Muscle of leg (tissue), 16 donors: ENCODE results near the gene RBFA. TPM values are rescaled to one million over a fixed set of nuclear protein-coding genes. Genes with fewer than 3 reads are reported as not detected.
A peak's percentile ranks its signal among the peaks of the same experiment; 100 is the strongest.

Experiments
- DNase-seq: peaks from one replicate; pipeline ENCODE4 v3.0.0; 2013
- H3K27ac ChIP-seq: one replicate; pipeline ENCODE4 v1.5.1; 2013; ENCODE audit warnings: mild to moderate bottlenecking, low read length, control low read depth
- H3K27me3 ChIP-seq: one replicate; pipeline ENCODE4 v1.6.1; 2013; ENCODE audit warnings: low read length; ENCODE audit not compliant: control insufficient read depth, insufficient read depth
- H3K36me3 ChIP-seq: one replicate; pipeline ENCODE4 v1.6.1; 2013; ENCODE audit warnings: low read length; ENCODE audit not compliant: control insufficient read depth, insufficient read depth
- H3K4me1 ChIP-seq: one replicate; pipeline ENCODE4 v1.6.1; 2013; ENCODE audit warnings: low read length; ENCODE audit not compliant: control insufficient read depth, insufficient read depth
- H3K4me3 ChIP-seq: one replicate; pipeline ENCODE4 v1.5.1; 2013; ENCODE audit warnings: low read length, control low read depth
- H3K9me3 ChIP-seq: replicated peaks from 2 replicates; pipeline ENCODE4 v1.6.1; 2013; ENCODE audit warnings: low read depth, low read length; ENCODE audit not compliant: control insufficient read depth
- WGBS: methylation state at CpG from one replicate; pipeline ENCODE4 v1.1.5; 2013; ENCODE audit warnings: missing lambda C conversion rate; ENCODE audit not compliant: insufficient coverage; 5-methylcytosine and 5-hydroxymethylcytosine counted together
- long read RNA-seq, 11 donors: transcript quantifications; one replicate each; lab custom pipeline, GENCODE V29; 2026
- polyA plus RNA-seq, 8 donors: library from polyadenylated mRNA; unstranded; fragments of 120-200 nt; gene quantifications; one replicate each; pipeline versions ENCODE4 v1.2.1 to v1.2.3, GENCODE V29; 2013; ENCODE audit warnings: inconsistent platforms in 1 of 8, low replicate concordance in 1 of 8; ENCODE audit not compliant: insufficient read length in 8 of 8, insufficient read depth in 1 of 8
- total RNA-seq: library from RNA; stranded (reverse); fragments of 120-200 nt; gene quantifications from one replicate; pipeline ENCODE4 v1.2.4, GENCODE V29; 2013

Gene RBFA, protein sequence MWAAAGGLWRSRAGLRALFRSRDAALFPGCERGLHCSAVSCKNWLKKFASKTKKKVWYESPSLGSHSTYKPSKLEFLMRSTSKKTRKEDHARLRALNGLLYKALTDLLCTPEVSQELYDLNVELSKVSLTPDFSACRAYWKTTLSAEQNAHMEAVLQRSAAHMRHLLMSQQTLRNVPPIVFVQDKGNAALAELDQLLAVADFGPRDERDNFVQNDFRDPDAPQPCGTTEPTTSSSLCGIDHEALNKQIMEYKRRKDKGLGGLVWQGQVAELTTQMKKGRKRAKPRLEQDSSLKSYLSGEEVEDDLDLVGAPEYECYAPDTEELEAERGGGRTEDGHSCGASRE
- total RNA-seq (26.1 TPM), polyA plus RNA-seq (10 to 100 TPM; 21.4 to 33.2 (median 26.9) TPM)
- long read RNA-seq, donor 1, partial matches to known transcripts, result 0 of 5 reads
- long read RNA-seq, donor 1, other reads (novel, unspliced or antisense), result 0 of 5 reads
- long read RNA-seq, donor 2, partial matches to known transcripts, result 0 of 2 reads
- long read RNA-seq, donor 2, other reads (novel, unspliced or antisense), result 0 of 2 reads
- long read RNA-seq, donor 3, transcript RBFA-202 (7 exons, 1,407 nt), result major isoform, 11 of 17 reads
- long read RNA-seq, donor 3, partial matches to known transcripts, result 0 of 17 reads
- long read RNA-seq, donor 3, other reads (novel, unspliced or antisense), result 0 of 17 reads
- long read RNA-seq, donor 4, transcript RBFA-202 (7 exons, 1,407 nt), result major isoform, 6 of 8 reads
- long read RNA-seq, donor 4, partial matches to known transcripts, result 0 of 8 reads
- long read RNA-seq, donor 4, other reads (novel, unspliced or antisense), result 0 of 8 reads
- long read RNA-seq, donor 5, transcript RBFA-202 (7 exons, 1,407 nt), result major isoform, 17 of 21 reads
- long read RNA-seq, donor 5, partial matches to known transcripts, result 0 of 21 reads
- long read RNA-seq, donor 5, other reads (novel, unspliced or antisense), result 0 of 21 reads
- long read RNA-seq, donor 6, transcript RBFA-202 (7 exons, 1,407 nt), result major isoform, 17 of 25 reads
- long read RNA-seq, donor 6, transcript RBFA-204 (1 exons, 1,587 nt), result minor isoform, 8 of 25 reads
- long read RNA-seq, donor 6, partial matches to known transcripts, result 0 of 25 reads
- long read RNA-seq, donor 6, other reads (novel, unspliced or antisense), result 0 of 25 reads
- long read RNA-seq, donor 7, transcript RBFA-202 (7 exons, 1,407 nt), result major isoform, 7 of 16 reads
- long read RNA-seq, donor 7, partial matches to known transcripts, result 6 of 16 reads
- long read RNA-seq, donor 7, other reads (novel, unspliced or antisense), result 0 of 16 reads
- long read RNA-seq, donor 8, partial matches to known transcripts, result 0 of 8 reads
- long read RNA-seq, donor 8, other reads (novel, unspliced or antisense), result 0 of 8 reads
- long read RNA-seq, donor 9, transcript RBFA-202 (7 exons, 1,407 nt), result major isoform, 7 of 9 reads
- long read RNA-seq, donor 9, partial matches to known transcripts, result 0 of 9 reads
- long read RNA-seq, donor 9, other reads (novel, unspliced or antisense), result 0 of 9 reads
- long read RNA-seq, donor 10, transcript RBFA-204 (1 exons, 1,587 nt), result minor isoform, 5 of 13 reads
- long read RNA-seq, donor 10, transcript RBFA-202 (7 exons, 1,407 nt), result major isoform, 8 of 13 reads
- long read RNA-seq, donor 10, partial matches to known transcripts, result 0 of 13 reads
- long read RNA-seq, donor 10, other reads (novel, unspliced or antisense), result 0 of 13 reads
- long read RNA-seq, donor 11, transcript RBFA-202 (7 exons, 1,407 nt), result major isoform, 7 of 8 reads
- long read RNA-seq, donor 11, partial matches to known transcripts, result 0 of 8 reads
- long read RNA-seq, donor 11, other reads (novel, unspliced or antisense), result 0 of 8 reads

DNA sequence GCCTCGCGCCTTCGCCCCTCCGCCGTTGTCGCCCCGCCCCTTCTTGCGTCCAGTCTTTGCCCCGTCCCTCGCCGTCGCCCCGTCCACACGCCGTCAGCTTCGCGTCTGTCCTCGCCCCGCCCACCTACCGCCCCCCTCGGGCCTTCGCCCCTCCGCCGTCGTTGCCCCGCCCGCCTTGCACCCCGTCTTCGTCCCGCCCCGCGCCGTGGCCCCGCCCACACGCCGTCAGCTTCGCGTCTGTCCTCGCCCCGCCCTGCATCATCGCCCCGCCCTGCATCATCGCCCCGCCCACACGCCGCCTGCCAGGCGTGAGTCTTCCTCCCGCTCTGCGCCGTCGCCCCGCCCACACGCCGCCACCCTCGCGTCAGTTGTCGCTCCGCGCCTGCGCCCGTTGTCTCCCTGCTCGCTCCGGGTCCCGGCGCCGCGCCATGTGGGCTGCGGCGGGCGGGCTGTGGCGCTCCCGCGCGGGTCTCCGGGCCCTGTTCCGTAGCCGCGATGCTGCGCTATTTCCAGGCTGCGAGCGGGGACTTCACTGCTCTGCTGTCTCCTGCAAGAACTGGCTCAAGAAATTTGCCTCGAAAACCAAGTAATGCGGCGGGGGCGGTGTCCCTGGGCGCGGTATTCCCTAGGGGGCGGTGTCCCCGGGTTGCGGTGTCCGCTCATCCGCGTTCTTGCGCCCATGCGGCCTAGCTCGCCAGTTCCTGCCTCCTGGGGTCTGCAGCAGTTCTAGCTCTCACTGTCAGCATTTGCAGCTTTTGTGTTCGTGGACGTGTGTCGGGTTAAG is at the start of gene RBFA:
RBFA (plus strand) TSS at position 367 of the 784 bp plus-strand sequence; CDS start at position 429, 62 bp downstream.
- H3K4me1 ChIP-seq, result peaks cover 15% of the 10 kb centered on the region
- peaks cover 4% of the 10 kb centered on the region for H3K9me3 ChIP-seq
- peaks cover 15% of the 10 kb centered on the region for H3K36me3 ChIP-seq
- DNase-seq, result peak; percentile 99
- H3K27me3 ChIP-seq, result no peaks in the 10 kb centered on the region
- peak within 1 kb of the TSS; percentile 90 for H3K27ac ChIP-seq
- H3K4me3 ChIP-seq, result peak within 1 kb of the TSS; percentile 96
- under 1% methylated on average over 99 of the region's 99 CpGs for WGBS

DNA sequence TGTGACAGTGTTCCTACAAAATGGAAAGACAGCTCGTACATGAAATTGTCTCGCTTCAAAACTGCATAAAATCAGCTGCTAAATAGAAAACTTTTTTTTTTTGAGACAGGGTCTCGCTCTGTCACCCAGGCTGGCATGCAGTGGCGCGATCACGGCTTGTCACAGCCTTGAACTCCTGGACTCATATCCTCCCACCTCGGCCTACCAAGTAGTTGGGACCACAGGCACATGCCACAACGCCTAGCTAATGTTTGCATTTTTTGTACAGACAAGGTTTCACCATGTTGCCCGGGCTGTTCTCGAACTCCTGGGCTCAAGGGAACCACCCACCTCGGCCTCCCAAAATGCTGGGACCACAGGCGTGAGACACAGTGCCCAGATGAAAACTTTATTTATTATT is 49.1 kb upstream of the RBFA start:
- H3K4me3 ChIP-seq, result no peak overlapping the region
- WGBS, result 92% methylated on average over 11 of the region's 12 CpGs
- peaks cover 11% of the 10 kb centered on the region for H3K4me1 ChIP-seq
- no peak for DNase-seq
- H3K36me3 ChIP-seq, result peaks cover 26% of the 10 kb centered on the region
- H3K9me3 ChIP-seq, result no peaks in the 10 kb centered on the region
- H3K27ac ChIP-seq, result no peak overlapping the region
- H3K27me3 ChIP-seq, result no peaks in the 10 kb centered on the region

DNA sequence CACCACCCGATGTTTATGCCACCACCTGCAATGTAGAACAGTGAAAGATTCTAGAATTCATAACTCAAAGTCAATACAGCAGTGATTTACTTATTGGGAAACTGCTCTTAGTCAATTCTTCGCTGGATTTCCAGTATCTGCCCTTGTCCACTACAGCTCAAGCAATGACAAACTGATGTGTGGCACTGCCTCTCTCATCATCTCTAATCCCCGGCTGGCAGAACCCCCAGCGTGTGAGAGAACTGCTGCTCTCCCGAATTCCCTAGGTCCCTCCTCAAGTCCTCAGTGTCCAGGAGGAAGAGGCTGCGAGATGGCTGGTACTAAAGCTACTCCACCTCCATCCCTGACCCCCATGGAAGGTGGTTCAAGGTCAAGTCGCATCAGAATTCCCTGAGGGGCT is 47.5 kb upstream of the RBFA start:
- WGBS, result 44% methylated on average over 5 of the region's 7 CpGs
- H3K4me1 ChIP-seq, result peaks cover 11% of the 10 kb centered on the region

DNA sequence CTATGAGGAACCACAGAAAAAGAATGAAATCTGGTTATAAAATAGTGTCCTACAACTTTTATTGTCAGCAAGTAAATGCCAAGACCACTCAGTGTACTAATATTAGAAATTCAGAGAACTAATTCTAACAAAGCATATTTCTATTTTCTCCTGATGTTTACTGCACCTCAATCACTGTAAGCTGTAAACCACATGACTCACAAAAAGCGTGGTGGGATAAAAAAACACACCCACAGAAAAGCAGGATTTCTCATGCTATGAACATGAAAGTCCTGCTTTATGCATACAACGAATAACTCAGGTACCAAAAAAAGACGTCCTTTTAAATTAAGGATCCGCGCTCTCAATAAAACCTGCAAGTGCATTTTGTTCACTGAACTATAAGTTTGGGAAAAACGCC is 46.7 kb upstream of the RBFA start:
- Histone ChIP-seq H3K9me3 (no peaks in the 10 kb centered on the region), H3K4me3 (peak overlapping the region; percentile 91), H3K36me3 (peaks cover 18% of the 10 kb centered on the region), H3K4me1 (peaks cover 11% of the 10 kb centered on the region), H3K27me3 (no peaks in the 10 kb centered on the region), H3K27ac (peak overlapping the region; percentile 98)
- DNase-seq, result peak; percentile 21
- WGBS, result no CpG with 5 or more reads among the region's 6 CpGs

More for the DNA sequence above, 47.5 kb upstream of the RBFA start:
- Histone ChIP-seq H3K9me3 (no peaks in the 10 kb centered on the region), H3K36me3 (peaks cover 26% of the 10 kb centered on the region), H3K4me3 (peak overlapping the region; percentile 91), H3K27me3 (no peaks in the 10 kb centered on the region), H3K27ac (peak overlapping the region; percentile 20)
- DNase-seq, result peak; percentile 22

DNA sequence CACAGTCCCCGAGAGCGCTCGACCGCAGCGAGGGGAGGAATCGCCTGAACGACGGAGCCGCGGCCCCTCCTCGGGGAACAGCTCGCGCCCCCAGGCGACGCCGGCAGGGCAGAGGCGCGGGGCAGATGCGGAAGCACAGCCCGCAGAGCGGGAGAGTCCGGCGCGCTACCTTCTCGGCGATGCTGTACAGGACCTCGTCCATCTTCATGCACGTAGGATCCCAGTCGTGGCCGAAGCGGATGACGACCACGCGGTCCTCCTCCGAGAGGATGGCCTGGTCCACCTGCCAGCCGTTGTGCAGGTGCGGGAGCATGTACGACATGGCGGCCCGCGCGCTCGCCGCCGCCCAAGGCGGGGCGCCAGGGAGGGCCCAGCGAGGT is 46.2 kb upstream of the RBFA start:
- DNase-seq, result no peak
- Histone ChIP-seq H3K27ac (peak overlapping the region; percentile 98), H3K27me3 (no peaks in the 10 kb centered on the region), H3K4me3 (peak overlapping the region; percentile 91), H3K36me3 (peaks cover 15% of the 10 kb centered on the region), H3K4me1 (peaks cover 11% of the 10 kb centered on the region), H3K9me3 (no peaks in the 10 kb centered on the region)
- WGBS, result under 1% methylated on average over 48 of the region's 48 CpGs

DNA sequence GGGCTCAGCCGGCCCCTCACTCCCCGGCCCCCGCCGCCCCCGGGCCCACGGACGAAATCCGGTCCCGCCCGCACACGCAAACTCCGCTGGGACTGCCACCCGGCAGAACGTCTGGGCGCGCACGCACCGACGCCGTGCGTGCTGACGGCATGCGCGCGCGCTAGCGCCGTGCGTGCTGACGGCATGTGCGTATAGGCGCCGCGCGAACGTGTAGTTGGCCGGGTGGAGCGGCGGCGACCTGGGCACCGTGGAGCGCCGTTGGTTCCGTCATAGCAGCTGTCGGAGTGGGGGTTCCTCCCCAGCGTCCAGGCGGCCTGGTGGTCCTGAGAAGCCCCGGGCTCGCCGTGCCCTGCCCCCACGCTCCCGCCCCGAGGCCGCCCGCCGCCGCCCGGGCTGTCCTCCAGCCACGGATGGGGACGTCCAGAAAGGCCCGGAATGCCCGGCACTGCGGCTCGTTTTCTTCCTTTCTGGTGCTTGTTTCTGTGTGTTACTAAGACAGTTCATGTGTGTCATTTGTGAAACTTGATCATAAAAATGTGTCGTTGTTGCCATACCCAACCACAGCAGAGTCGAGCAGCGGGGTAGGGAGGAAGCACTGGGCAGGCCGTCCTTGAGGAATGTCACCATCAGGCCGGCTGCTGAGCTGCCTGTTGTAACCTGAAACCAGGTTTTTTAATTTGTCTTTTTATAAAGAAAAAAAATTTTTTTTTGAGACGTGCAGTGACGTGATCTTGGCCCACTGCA is 45.6 kb upstream of the RBFA start, which contains the start of gene TXNL4A:
TXNL4A (minus strand) TSS at position 113 of the 744 bp plus-strand sequence. CDS start 171 bp downstream, outside the sequence.
- H3K36me3 ChIP-seq, result peaks cover 12% of the 10 kb centered on the region
- H3K27ac ChIP-seq, result peak within 1 kb of the TSS; percentile 98
- H3K27me3 ChIP-seq, result no peaks in the 10 kb centered on the region
- peak; percentile 96 for DNase-seq
- under 1% methylated on average over 65 of the region's 71 CpGs for WGBS
- peak within 1 kb of the TSS; percentile 91 for H3K4me3 ChIP-seq
- peaks cover 11% of the 10 kb centered on the region for H3K4me1 ChIP-seq
- no peaks in the 10 kb centered on the region for H3K9me3 ChIP-seq

DNA sequence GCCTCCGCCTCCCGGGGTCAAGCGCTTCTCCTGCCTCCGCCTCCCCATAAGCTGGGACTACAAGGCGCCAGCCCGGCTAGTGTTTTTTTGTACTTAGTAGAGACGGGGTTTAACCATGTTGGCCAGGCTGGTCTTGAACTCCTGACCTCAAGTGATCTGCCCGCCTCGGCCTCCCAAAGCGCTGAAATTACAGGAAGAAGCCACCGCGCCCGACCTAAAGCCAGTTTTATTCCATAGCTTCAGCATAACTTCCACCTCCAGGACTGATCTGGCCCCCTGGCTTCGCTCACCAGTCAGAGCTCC is 45.1 kb upstream of the RBFA start:
- Histone ChIP-seq H3K27ac (peak overlapping the region; percentile 98), H3K27me3 (no peaks in the 10 kb centered on the region), H3K36me3 (peaks cover 12% of the 10 kb centered on the region), H3K9me3 (no peaks in the 10 kb centered on the region), H3K4me3 (peak overlapping the region; percentile 91), H3K4me1 (peaks cover 11% of the 10 kb centered on the region)
- no peak for DNase-seq
- WGBS, result 58% methylated on average over 6 of the region's 14 CpGs

DNA sequence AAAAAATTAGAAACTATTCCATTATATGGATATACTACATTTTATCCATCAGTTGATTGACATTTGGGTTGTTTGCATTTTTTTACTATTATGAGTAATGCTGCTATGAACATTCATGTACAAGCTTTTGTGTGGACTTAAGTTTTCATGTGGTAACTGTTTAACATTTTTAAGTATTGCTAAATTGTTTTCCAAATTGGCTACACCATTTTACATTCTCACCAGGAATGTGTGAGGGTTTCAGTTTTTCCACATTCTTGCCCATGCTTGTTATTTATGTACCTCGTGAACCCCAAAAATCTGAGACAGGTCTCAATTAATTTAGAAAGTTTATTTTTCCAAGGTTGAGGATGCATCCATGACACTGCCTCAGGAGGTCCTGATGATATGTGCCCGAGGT is 42.7 kb upstream of the RBFA start:
- H3K9me3 ChIP-seq, result no peaks in the 10 kb centered on the region
- H3K27me3 ChIP-seq, result no peaks in the 10 kb centered on the region
- no peak overlapping the region for H3K27ac ChIP-seq
- peaks cover 10% of the 10 kb centered on the region for H3K4me1 ChIP-seq
- WGBS, result 71% methylated on average over 1 of the region's 2 CpGs
- H3K4me3 ChIP-seq, result no peak overlapping the region
- no peak for DNase-seq
- no peaks in the 10 kb centered on the region for H3K36me3 ChIP-seq
